Lung (tissue), 16 donors: ENCODE measurements around the gene PCDHB16. TPM values are rescaled to one million over a fixed set of nuclear protein-coding genes. Genes with fewer than 3 reads are reported as not detected.
"Not testable (repeated sequence)": the region's sequence is repeated elsewhere in the genome, so short reads cannot be mapped to it uniquely, and the experiment has no call there.

Source experiments
- ATAC-seq: fragments of 200-7000 bp; cut with Tn5 transposase; one replicate; pipeline ENCODE4 v1.9.1; 2020; ENCODE audit warnings: moderate number of reproducible peaks; ENCODE audit not compliant: insufficient read depth, low FRiP score
- DNase-seq, 3 donors: peaks; one replicate each; pipeline ENCODE4 v3.0.0-alpha.2; 2013 to 2017
- H3K27ac ChIP-seq, 2 donors: one replicate each; pipeline ENCODE4 v1.5.1; 2013; ENCODE audit warnings: mild to moderate bottlenecking in 2 of 2, moderate library complexity in 2 of 2, control low read depth in 1 of 2, inconsistent platforms in 1 of 2, low read depth in 1 of 2, low read length in 1 of 2
- H3K27me3 ChIP-seq, 3 donors: one replicate each; pipeline ENCODE4 v1.5.1; 2013; ENCODE audit warnings: low read length in 2 of 3; ENCODE audit not compliant: control insufficient read depth in 3 of 3, insufficient read depth in 3 of 3
- H3K36me3 ChIP-seq, 4 donors: one replicate each; pipeline ENCODE4 v1.5.1; 2013; ENCODE audit warnings: low read length in 4 of 4, mild to moderate bottlenecking in 1 of 4, moderate library complexity in 1 of 4; ENCODE audit not compliant: control insufficient read depth in 4 of 4, insufficient read depth in 4 of 4
- H3K4me1 ChIP-seq, 5 donors: one replicate each; pipeline ENCODE4 v1.5.1; 2013; ENCODE audit warnings: low read length in 5 of 5, mild to moderate bottlenecking in 2 of 5, moderate library complexity in 1 of 5; ENCODE audit not compliant: control insufficient read depth in 5 of 5, insufficient read depth in 5 of 5
- H3K4me3 ChIP-seq: one replicate; pipeline ENCODE4 v1.5.1; 2013; ENCODE audit warnings: mild to moderate bottlenecking, control low read depth, moderate library complexity
- H3K9ac ChIP-seq, 2 donors: one replicate each; pipeline ENCODE4 v1.5.1; 2013; ENCODE audit warnings: low read length in 2 of 2, control low read depth in 1 of 2; ENCODE audit not compliant: insufficient read depth in 1 of 2
- H3K9me3 ChIP-seq, 4 donors: one replicate each; pipeline ENCODE4 v1.5.1; 2013; ENCODE audit warnings: low read length in 3 of 4, mild to moderate bottlenecking in 1 of 4, moderate library complexity in 1 of 4; ENCODE audit not compliant: control insufficient read depth in 4 of 4, insufficient read depth in 3 of 4
- WGBS, 2 donors: extraction: QIAGEN DNeasy Blood & Tissue Kit; methylation state at CpG; one replicate each; pipeline ENCODE4 v1.1.7; 2013; 5-methylcytosine and 5-hydroxymethylcytosine counted together
- long read RNA-seq, 5 donors: transcript quantifications; one replicate each; lab custom pipeline, GENCODE V29; 2026
- polyA plus RNA-seq, 2 donors: library from polyadenylated mRNA; stranded (reverse); fragments of 200-250 nt; gene quantifications; one replicate each; pipeline ENCODE4 v1.2.1, GENCODE V29; 2013
- total RNA-seq, 2 donors: library from RNA; depleted of rRNA in 1 of 2; stranded (reverse); fragments of >200 nt in 1 of 2; gene quantifications; one replicate each; pipeline ENCODE4 v1.2.1, GENCODE V29; 2014 to 2021
- TF ChIP-seq, protein P1 (sequence below): IDR thresholded peaks from 2 replicates; pipeline ENCODE4 v1.5.1; 2012; ENCODE audit warnings: mild to moderate bottlenecking; ENCODE audit errors: control extremely low read depth, extremely low read depth
- donor health status: control.
- donor health status: control.
- donor health status: Bipolar disorder and iron deficiency.
- donor health status: healthy.
- donor health status: DM: yes; HTN: yes; CAD: no.

The PCDHB16 gene
- total RNA-seq (1 to 10 TPM; 3.6 to 9.2 TPM), polyA plus RNA-seq (1 to 10 TPM in 1 of 2 donors, under 1 TPM in 1; 0.87 to 1.0 TPM)
- long read RNA-seq, donor 1, full-length matches to known transcripts = 15 of 15 reads
- long read RNA-seq, donor 1, partial matches to known transcripts = 0 of 15 reads
- long read RNA-seq, donor 1, other reads (novel, unspliced or antisense) = 0 of 15 reads
- long read RNA-seq, donor 2, full-length matches to known transcripts = 3 of 3 reads
- long read RNA-seq, donor 2, partial matches to known transcripts = 0 of 3 reads
- long read RNA-seq, donor 2, other reads (novel, unspliced or antisense) = 0 of 3 reads
- long read RNA-seq, donor 3, full-length matches to known transcripts = 9 of 9 reads
- long read RNA-seq, donor 3, partial matches to known transcripts = 0 of 9 reads
- long read RNA-seq, donor 3, other reads (novel, unspliced or antisense) = 0 of 9 reads
- long read RNA-seq, donor 4, full-length matches to known transcripts = 7 of 7 reads
- long read RNA-seq, donor 4, partial matches to known transcripts = 0 of 7 reads
- long read RNA-seq, donor 4, other reads (novel, unspliced or antisense) = 0 of 7 reads
- long read RNA-seq, donor 5, full-length matches to known transcripts = 8 of 8 reads
- long read RNA-seq, donor 5, partial matches to known transcripts = 0 of 8 reads
- long read RNA-seq, donor 5, other reads (novel, unspliced or antisense) = 0 of 8 reads

DNA sequence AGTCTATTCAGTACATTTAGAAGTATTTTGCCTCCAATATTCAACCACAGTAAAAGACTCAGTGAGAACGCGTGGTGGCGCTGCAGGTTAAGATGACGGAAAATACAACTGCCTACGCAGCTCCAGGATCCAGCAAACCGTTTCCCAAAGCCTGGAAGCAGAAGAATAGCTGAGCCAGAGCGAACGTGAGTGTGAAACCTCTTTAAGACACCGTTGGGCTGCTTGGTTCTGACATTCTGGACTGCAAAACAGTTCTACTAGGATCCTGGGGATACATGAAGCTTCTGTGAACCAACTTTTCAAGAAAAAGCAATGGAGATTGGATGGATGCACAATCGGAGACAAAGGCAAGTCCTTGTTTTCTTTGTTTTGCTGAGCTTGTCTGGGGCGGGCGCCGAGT lies at the start of gene PCDHB16:
PCDHB16 (plus strand) TSS at position 140 of the 400 bp plus-strand sequence; CDS start at position 313, 173 bp downstream.
- Histone ChIP-seq H3K9me3 (peaks cover 9 to 39% (median 17%) of the 10 kb centered on the region in 4 donors), H3K9ac (peak within 1 kb of the TSS in 1 of 2 donors; percentile 78), H3K4me3 (peak within 1 kb of the TSS; percentile 13), H3K4me1 (peaks cover 0 to 1% (median 0%) of the 10 kb centered on the region in 5 donors), H3K36me3 (peaks cover 0 to 3% (median 0%) of the 10 kb centered on the region in 4 donors), H3K27ac (no peak within 1 kb of the TSS), H3K27me3 (peaks cover 0 to 4% (median 3%) of the 10 kb centered on the region in 3 donors)
- DNase-seq (peak; percentile 63 to 78 (median 65)), ATAC-seq (peak; percentile 47)
- TF ChIP-seq, protein P1, sequence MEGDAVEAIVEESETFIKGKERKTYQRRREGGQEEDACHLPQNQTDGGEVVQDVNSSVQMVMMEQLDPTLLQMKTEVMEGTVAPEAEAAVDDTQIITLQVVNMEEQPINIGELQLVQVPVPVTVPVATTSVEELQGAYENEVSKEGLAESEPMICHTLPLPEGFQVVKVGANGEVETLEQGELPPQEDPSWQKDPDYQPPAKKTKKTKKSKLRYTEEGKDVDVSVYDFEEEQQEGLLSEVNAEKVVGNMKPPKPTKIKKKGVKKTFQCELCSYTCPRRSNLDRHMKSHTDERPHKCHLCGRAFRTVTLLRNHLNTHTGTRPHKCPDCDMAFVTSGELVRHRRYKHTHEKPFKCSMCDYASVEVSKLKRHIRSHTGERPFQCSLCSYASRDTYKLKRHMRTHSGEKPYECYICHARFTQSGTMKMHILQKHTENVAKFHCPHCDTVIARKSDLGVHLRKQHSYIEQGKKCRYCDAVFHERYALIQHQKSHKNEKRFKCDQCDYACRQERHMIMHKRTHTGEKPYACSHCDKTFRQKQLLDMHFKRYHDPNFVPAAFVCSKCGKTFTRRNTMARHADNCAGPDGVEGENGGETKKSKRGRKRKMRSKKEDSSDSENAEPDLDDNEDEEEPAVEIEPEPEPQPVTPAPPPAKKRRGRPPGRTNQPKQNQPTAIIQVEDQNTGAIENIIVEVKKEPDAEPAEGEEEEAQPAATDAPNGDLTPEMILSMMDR = no peak
- 14 to 17% methylated on average over 13 of the region's 13 CpGs for WGBS, 2 donors

DNA sequence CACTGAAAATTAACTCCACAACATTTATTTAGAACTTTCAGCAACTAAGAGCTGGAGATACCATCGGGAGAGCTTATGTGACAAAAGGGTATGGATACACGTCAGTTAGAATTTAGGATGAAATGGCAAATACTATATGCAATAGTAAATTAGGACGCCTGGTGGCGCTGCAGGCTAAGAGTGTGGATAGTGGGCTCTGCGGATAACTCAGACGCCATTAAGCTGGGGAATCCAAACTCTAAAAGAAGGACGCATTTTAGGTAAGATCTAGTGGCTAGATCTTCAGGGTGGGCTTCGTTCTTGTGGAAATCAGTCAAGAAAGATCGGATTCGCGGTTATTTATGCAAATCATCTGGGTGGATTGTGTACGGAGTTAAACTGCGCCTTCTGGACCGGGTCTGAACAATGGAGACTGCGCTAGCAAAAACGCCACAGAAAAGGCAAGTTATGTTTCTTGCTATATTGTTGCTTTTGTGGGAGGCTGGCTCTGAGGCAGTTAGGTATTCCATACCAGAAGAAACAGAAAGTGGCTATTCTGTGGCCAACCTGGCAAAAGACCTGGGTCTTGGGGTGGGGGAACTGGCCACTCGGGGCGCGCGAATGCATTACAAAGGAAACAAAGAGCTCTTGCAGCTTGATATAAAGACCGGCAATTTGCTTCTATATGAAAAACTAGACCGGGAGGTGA lies 47.0 kb upstream of the PCDHB16 start, which contains the start of gene PCDHB5:
PCDHB5 (plus strand) TSS at position 177 of the 688 bp plus-strand sequence; CDS start at position 406, 229 bp downstream.
- H3K27ac ChIP-seq = no peak within 1 kb of the TSS

DNA sequence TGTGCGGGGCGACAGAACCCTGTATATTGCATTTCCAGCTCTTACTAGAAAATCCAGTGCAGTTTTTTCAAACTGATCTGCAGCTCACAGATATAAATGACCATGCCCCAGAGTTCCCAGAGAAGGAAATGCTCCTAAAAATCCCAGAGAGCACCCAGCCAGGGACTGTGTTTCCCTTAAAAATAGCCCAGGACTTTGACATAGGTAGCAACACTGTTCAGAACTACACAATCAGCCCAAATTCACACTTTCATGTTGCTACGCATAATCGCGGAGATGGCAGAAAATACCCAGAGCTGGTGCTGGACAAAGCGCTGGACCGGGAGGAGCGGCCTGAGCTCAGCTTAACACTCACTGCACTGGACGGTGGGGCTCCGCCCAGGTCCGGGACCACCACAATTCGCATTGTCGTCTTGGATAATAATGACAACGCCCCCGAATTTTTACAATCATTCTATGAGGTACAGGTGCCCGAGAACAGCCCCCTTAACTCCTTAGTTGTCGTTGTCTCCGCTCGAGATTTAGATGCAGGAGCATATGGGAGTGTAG lies 46.4 kb upstream of the PCDHB16 start:
- WGBS, 2 donors = 40 to 44% methylated on average over 19 of the region's 19 CpGs

More for the DNA sequence above, 47.0 kb upstream of the PCDHB16 start, which contains the start of gene PCDHB5:
- peaks cover 5 to 27% (median 12%) of the 10 kb centered on the region in 4 donors for H3K9me3 ChIP-seq
- TF ChIP-seq, protein P1 = no peak
- no peaks in the 10 kb centered on the region for H3K36me3 ChIP-seq
- ATAC-seq = no peak
- H3K27me3 ChIP-seq = no peaks in the 10 kb centered on the region
- no peaks in the 10 kb centered on the region for H3K4me1 ChIP-seq
- DNase-seq = peak; percentile 57 to 76 (median 60)
- peak within 1 kb of the TSS in 1 of 2 donors; percentile 72 for H3K9ac ChIP-seq
- H3K4me3 ChIP-seq = peak within 1 kb of the TSS; percentile 35
- WGBS, 2 donors = 15 to 20% methylated on average over 22 of the region's 22 CpGs

DNA sequence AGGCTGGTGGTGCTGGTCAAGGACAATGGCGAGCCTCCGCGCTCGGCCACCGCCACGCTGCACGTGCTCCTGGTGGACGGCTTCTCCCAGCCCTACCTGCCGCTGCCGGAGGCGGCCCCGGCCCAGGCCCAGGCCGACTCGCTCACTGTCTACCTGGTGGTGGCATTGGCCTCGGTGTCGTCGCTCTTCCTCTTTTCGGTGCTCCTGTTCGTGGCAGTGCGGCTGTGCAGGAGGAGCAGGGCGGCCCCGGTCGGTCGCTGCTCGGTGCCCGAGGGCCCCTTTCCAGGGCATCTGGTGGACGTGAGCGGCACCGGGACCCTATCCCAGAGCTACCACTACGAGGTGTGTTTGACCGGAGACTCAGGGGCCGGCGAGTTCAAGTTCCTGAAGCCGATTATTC lies 44.8 kb upstream of the PCDHB16 start:
- 43 to 46% methylated on average over 30 to 34 of the region's 34 CpGs for WGBS, 2 donors
- H3K9me3 ChIP-seq = peaks cover 5 to 26% (median 12%) of the 10 kb centered on the region in 4 donors

More for the DNA sequence above, 46.4 kb upstream of the PCDHB16 start:
- Histone ChIP-seq H3K9ac (peak overlapping the region in 1 of 2 donors; percentile 42), H3K36me3 (no peaks in the 10 kb centered on the region), H3K27ac (no peak overlapping the region), H3K27me3 (no peaks in the 10 kb centered on the region), H3K9me3 (peaks cover 5 to 26% (median 12%) of the 10 kb centered on the region in 4 donors), H3K4me3 (no peak overlapping the region), H3K4me1 (no peaks in the 10 kb centered on the region)
- DNase-seq (peak in 1 of 3 donors; percentile 19), ATAC-seq (no peak)
- TF ChIP-seq, protein P1 = no peak

More for the DNA sequence above, 44.8 kb upstream of the PCDHB16 start:
- not testable (repeated sequence) for H3K4me1 ChIP-seq, H3K9ac ChIP-seq, H3K36me3 ChIP-seq, H3K4me3 ChIP-seq, ATAC-seq, H3K27me3 ChIP-seq, DNase-seq, H3K27ac ChIP-seq
